HG02678 (cell line): Measurements from ENCODE around the gene DIS3.
A peak's percentile ranks its signal among the peaks of the same experiment; 100 is the strongest.
"Not testable (repeated sequence)": the region's sequence is repeated elsewhere in the genome, so short reads cannot be mapped to it uniquely, and the experiment has no call there.

Source experiments
- ATAC-seq: cut with Tn5 transposase; IDR thresholded peaks from one replicate; pipeline ENCODE4 v1.9.1; 2021; ENCODE audit warnings: mild to moderate bottlenecking, moderate library complexity; ENCODE audit not compliant: unreplicated experiment

Gene DIS3

GRCh38 chr13:72781451-72782439, at the start of gene DIS3, which contains the start of gene PIBF1:
Gene DIS3 (minus strand): TSS chr13:72781900. CDS start chr13:72781832, 68 bp downstream.
Gene PIBF1 (plus strand): TSS chr13:72782133. CDS start chr13:72783470, 1,337 bp downstream.
- ATAC-seq = peak; percentile 97

GRCh38 chr13:72823724-72824123, 42.0 kb upstream of the DIS3 start:
- no peak for ATAC-seq

- ATAC-seq = no peak
These were observed 41.4 kb upstream of the DIS3 start for GRCh38 chr13:72823081-72823480.

GRCh38 chr13:72820898-72821279, 39.2 kb upstream of the DIS3 start:
- ATAC-seq = no peak

GRCh38 chr13:72820156-72820897, 38.6 kb upstream of the DIS3 start:
- ATAC-seq = no peak

GRCh38 chr13:72808917-72809500, 27.3 kb upstream of the DIS3 start:
- ATAC-seq = no peak

GRCh38 chr13:72806514-72806913, 24.8 kb upstream of the DIS3 start:
- not testable (repeated sequence) for ATAC-seq

- ATAC-seq = no peak
These were observed 24.1 kb upstream of the DIS3 start for GRCh38 chr13:72805676-72806346.

GRCh38 chr13:72804301-72804700, 22.6 kb upstream of the DIS3 start:
- ATAC-seq = no peak

GRCh38 chr13:72798817-72799216, 17.1 kb upstream of the DIS3 start:
- ATAC-seq = no peak

- no peak for ATAC-seq
These were observed 10.9 kb upstream of the DIS3 start for GRCh38 chr13:72792640-72793039.

GRCh38 chr13:72788831-72789230, 7.1 kb upstream of the DIS3 start:
- ATAC-seq = no peak

GRCh38 chr13:72784679-72785078, 3.0 kb upstream of the DIS3 start:
- not testable (repeated sequence) for ATAC-seq

GRCh38 chr13:72782717-72783116, 1.0 kb upstream of the DIS3 start:
- ATAC-seq = no peak

GRCh38 chr13:72774019-72774418, 7.7 kb downstream of the DIS3 start:
- ATAC-seq = no peak

- no peak for ATAC-seq
These were observed 18.3 kb downstream of the DIS3 start for GRCh38 chr13:72763411-72763810.

- no peak for ATAC-seq
These were observed 21.5 kb downstream of the DIS3 start for GRCh38 chr13:72760189-72760588.

GRCh38 chr13:72757792-72758535, 23.7 kb downstream of the DIS3 start:
- no peak for ATAC-seq

GRCh38 chr13:72754111-72754510, 27.6 kb downstream of the DIS3 start:
- no peak for ATAC-seq

GRCh38 chr13:72751220-72751619, 30.5 kb downstream of the DIS3 start:
- no peak for ATAC-seq
